ENCODE results near the gene FCHSD2. TPM values are rescaled to one million over a fixed set of nuclear protein-coding genes. Genes with fewer than 3 reads are reported as not detected.

FCHSD2 gene
- total and polyA plus RNA-seq, 9 of the 15 experiments (the other 6 are each of a cell fraction or from before 2014, with no cell fraction given): 1.8 to 14.7 (median 6.4) TPM

- BruUV-seq (replicated peaks): no TSS peak
- Histone ChIP-seq H3K36me3 (ENCODE audit: control insufficient read depth, insufficient read depth, low read length) (no peaks in the 10 kb centered on the region), H3K79me2 (ENCODE audit: control insufficient read depth, insufficient read depth, low read length) (no peaks in the 10 kb centered on the region), H3K27ac (ENCODE audit: extremely low read depth, low read depth, low read length) (no peak overlapping the region), H3K27me3 (ENCODE audit: control insufficient read depth in 2 of 2, insufficient read depth in 2 of 2, low read length in 2 of 2) (no peaks in the 10 kb centered on the region), H2AFZ (ENCODE audit: low read depth, low read length) (no peak overlapping the region), H3K9me1 (ENCODE audit: control insufficient read depth, insufficient read depth, low read length) (no peaks in the 10 kb centered on the region), H3K4me3 (no peak overlapping the region), H3K4me1 (replicated peaks in 1 of 2; ENCODE audit: control insufficient read depth in 2 of 2, insufficient read depth in 2 of 2, low read length in 2 of 2) (peaks cover 0 to 4% of the 10 kb centered on the region in 2 experiments; a peak in 2 of 5 replicates), H3K4me2 (ENCODE audit: insufficient read depth, low read length) (no peak overlapping the region), H3K9me3 (replicated peaks; ENCODE audit: control insufficient read depth, insufficient read depth, low read depth, low read length) (no peaks in the 10 kb centered on the region), H4K20me1 (replicated peaks; ENCODE audit: control insufficient read depth, insufficient read depth, low read length) (no peaks in the 10 kb centered on the region), H3K9ac (ENCODE audit: insufficient read depth in 1 of 2, low read depth in 2 of 2, low read length in 2 of 2) (no peak overlapping the region)
- ChIA-PET POLR2A (no interaction called here), CTCF (ENCODE audit: low intra/inter-chr PET ratio) (no interaction called here)
- intact Hi-C loops (cut with micrococcal nuclease) (no loop called here), in situ Hi-C loops (cut with MboI) (no loop called here)
- no peak for FAIRE-seq
- TF ChIP-seq C11orf30 (IDR thresholded peaks at IDR 0.05; ENCODE audit: low read depth): no peak
- no peak for TF ChIP-seq RBM14 (IDR thresholded peaks at IDR 0.05; ENCODE audit: borderline replicate concordance, insufficient read depth, low read depth, low read length)
- TF ChIP-seq PRMT5 (CRISPR knock-in tag; IDR thresholded peaks at IDR 0.05): no peak
- TF ChIP-seq CBX1 (IDR thresholded peaks at IDR 0.05; ENCODE audit: low read depth): no peak
- TF ChIP-seq SOX6 (IDR thresholded peaks at IDR 0.05): no peak
- 76% methylated on average over 6 of the region's 6 CpGs for WGBS (ENCODE audit: insufficient coverage, low coverage, missing lambda C conversion rate)
- no peak for ATAC-seq
- DNase-seq (ENCODE audit: extremely low read depth in 1 of 4, low spot score in 3 of 4): no peak
Measured at GRCh38 chr11:72802822-72803221, 339.3 kb downstream of the FCHSD2 start.

- ChIA-PET POLR2A (no interaction called here), CTCF (ENCODE audit: low intra/inter-chr PET ratio) (no interaction called here)
- Histone ChIP-seq H3K4me2 (ENCODE audit: insufficient read depth, low read length) (no peak overlapping the region), H3K4me3 (no peak overlapping the region), H3K9me1 (ENCODE audit: control insufficient read depth, insufficient read depth, low read length) (no peaks in the 10 kb centered on the region), H3K79me2 (ENCODE audit: control insufficient read depth, insufficient read depth, low read length) (no peaks in the 10 kb centered on the region), H3K27me3 (ENCODE audit: control insufficient read depth in 2 of 2, insufficient read depth in 2 of 2, low read length in 2 of 2) (no peaks in the 10 kb centered on the region), H2AFZ (ENCODE audit: low read depth, low read length) (no peak overlapping the region), H3K4me1 (replicated peaks in 1 of 2; ENCODE audit: control insufficient read depth in 2 of 2, insufficient read depth in 2 of 2, low read length in 2 of 2) (peaks cover 3 to 8% of the 10 kb centered on the region in 2 experiments; a peak in 4 of 5 replicates), H3K27ac (ENCODE audit: extremely low read depth, low read depth, low read length) (no peak overlapping the region), H3K36me3 (ENCODE audit: control insufficient read depth, insufficient read depth, low read length) (no peaks in the 10 kb centered on the region), H4K20me1 (replicated peaks; ENCODE audit: control insufficient read depth, insufficient read depth, low read length) (no peaks in the 10 kb centered on the region), H3K9ac (ENCODE audit: insufficient read depth in 1 of 2, low read depth in 2 of 2, low read length in 2 of 2) (no peak overlapping the region), H3K9me3 (replicated peaks; ENCODE audit: control insufficient read depth, insufficient read depth, low read depth, low read length) (no peaks in the 10 kb centered on the region)
- no TSS peak for BruUV-seq (replicated peaks)
- FAIRE-seq (no peak), DNase-seq (ENCODE audit: extremely low read depth in 1 of 4, low spot score in 3 of 4) (no peak), ATAC-seq (no peak)
- 47% methylated on average over 3 of the region's 4 CpGs for WGBS (ENCODE audit: insufficient coverage, low coverage, missing lambda C conversion rate)
- intact Hi-C loops (cut with micrococcal nuclease): no loop called here
- in situ Hi-C loops (cut with MboI): no loop called here
- TF ChIP-seq ZNF717 (CRISPR knock-in tag; IDR thresholded peaks at IDR 0.05) (no peak), PPARD (CRISPR knock-in tag; IDR thresholded peaks at IDR 0.05) (no peak), RFX5 (IDR thresholded peaks at IDR 0.05; ENCODE audit: low read depth, low read length) (peak; percentile 83), ZNF318 (IDR thresholded peaks at IDR 0.05; ENCODE audit: borderline replicate concordance in 1 of 2, low read depth in 1 of 2) (no peak)
Measured at GRCh38 chr11:72799441-72799840, 342.7 kb downstream of the FCHSD2 start.

All from K562 (cell line).